ENCODE results near the gene TRAPPC2.

- TF ChIP-seq EZH2 (IDR thresholded peaks at IDR 0.05) (no peak), POLR2A (IDR thresholded peaks at IDR 0.05; ENCODE audit: borderline replicate concordance, extremely low read depth, insufficient read depth, insufficient read length) (no peak)
Measured at GRCh38 chrX:13694983-13695382, 39.4 kb downstream of the TRAPPC2 start.
